GM19468 (cell line): ENCODE measurements around the gene ZMAT5.

ENCODE experiments used
- ATAC-seq: cut with Tn5 transposase; IDR thresholded peaks from one replicate; pipeline ENCODE4 v1.9.1; 2021; ENCODE audit warnings: mild to moderate bottlenecking, moderate library complexity, moderate number of reproducible peaks; ENCODE audit not compliant: unreplicated experiment; ENCODE audit errors: extremely low read depth

The ZMAT5 gene

DNA sequence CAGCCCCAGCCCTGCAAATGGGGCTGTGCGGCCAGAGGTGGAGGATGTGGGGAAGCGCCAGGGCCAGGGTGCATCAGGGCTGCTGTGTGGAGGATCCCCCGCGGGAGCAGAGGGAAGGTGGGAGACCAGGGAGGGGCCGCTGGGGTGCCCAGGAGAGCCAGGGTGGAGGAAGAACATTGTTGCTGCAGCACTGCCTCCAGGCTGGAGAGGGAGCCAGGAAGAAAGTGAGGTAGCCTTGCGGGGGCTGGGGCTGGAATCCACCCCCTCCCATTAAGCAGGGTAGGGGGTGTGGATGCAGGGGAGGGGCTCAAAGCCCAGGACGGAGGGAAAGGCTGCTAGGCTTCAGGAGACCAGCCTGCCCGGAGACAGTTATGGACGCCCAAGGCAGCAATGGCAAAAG is 32.0 kb downstream of the ZMAT5 start:
- no peak for ATAC-seq

DNA sequence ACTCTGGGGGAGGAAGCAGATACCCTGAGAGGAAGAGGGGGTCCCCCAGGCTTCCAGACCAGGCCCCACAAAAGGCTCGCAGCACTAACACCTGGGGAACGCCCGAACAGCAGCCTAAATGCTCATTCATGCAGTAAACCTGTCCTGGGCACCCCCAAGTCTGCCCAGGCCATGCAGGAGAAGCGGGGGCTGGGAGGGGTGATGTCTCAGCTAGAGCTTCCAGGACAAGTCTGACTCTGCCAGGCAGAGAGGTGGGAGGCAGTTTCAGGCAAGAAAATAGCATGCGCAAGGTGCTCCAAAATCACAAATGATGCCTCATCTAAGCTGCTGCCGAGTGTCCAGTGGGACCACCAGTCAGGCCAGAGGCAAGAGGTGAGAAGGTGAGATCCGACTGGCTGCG is 32.4 kb downstream of the ZMAT5 start:
- no peak for ATAC-seq

DNA sequence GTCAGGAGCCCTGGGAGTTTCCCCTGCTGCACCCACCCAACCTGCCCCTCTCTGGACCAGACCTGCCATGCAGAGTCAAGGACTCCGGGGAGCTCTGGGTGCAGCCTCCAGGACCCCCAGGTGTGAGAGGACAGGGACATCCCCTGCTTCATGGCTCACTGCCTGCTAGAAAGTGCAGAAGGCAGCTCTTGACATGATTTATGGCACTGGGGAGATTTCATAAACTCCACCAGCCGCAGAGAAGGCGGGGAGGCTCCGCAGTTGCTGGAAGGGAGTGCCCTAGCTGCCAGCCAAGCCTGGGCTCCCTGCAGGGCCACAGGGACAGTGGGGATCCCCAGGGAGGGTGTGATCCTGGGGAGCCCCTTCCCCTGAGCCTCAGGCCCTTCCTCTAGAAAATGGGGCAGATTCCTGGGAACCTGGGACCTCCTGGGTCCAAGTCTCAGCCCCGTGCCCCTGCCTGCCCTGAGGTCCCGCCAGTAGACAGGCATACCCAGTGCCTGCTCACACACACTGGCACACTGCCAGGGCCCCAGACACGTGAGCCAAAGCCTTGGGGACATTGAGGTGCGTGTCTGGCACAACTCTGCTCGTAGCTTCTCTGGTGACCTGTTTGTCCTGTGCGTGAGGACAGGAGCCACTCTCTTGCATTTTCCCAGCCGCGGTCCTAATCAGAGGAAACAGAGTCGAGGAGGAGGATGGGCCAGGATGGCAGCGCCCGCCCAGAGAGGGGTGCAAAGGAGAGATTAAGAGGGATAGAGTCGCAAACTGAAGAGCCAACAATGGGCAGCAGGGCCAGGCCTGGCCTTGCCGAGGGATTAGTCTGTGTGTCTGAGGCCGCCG is 33.2 kb downstream of the ZMAT5 start:
- no peak for ATAC-seq

DNA sequence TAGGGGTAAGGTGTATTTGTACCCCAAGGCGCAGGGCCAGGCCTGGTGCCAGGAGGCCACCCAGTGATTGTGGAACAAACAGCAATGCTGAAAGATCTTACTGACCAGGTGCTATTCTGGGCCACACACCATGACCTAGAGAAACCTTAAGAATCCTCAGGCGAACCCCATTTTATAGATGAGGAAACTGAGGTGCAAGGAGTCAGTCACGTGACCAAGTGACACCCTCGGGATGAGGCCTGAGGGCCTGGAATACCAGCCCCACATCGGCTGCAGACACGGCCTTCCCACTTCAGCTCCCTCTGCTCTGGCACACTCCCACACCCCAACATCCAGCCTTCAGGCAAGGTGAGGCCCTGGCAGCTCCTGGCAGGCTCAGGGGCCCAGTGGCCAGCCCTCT is 33.9 kb downstream of the ZMAT5 start:
- no peak for ATAC-seq

DNA sequence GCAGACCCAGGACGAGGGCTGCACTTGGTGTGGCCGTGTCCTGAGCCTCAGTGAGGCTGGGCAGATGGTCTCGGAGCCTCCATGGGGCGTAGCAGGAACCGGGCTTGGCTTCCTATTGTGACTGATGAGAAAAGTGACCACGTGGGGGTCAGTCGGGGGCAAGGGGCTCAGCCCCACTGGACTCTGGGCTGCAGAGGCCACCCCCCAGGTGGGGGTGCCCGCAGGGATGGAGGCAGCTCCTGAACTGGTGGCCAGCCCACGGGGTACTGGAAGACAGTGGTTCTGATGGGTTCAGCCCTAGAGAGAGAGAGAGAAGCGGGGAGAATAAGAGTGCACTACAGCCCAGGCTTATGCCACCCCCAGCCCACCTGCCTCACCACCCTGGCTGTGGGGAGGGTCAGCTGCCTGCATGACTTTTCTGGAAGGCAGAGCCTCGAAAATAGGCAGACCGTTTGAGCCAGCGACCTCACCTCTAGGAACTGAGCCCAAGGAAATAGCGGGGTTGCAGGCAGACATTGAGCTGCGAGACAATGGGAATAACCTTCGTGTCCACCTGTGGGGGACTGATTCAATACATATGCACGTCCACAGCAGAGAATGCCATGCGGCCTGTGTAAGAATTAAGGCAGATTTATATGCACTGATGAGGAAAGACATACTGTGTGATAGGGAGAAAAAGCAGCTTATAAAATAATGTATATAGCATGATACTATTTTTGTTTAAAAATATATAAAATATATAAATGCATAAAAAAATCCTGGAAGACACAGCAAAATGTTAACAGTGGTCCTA is 35.6 kb downstream of the ZMAT5 start:
- no peak for ATAC-seq

DNA sequence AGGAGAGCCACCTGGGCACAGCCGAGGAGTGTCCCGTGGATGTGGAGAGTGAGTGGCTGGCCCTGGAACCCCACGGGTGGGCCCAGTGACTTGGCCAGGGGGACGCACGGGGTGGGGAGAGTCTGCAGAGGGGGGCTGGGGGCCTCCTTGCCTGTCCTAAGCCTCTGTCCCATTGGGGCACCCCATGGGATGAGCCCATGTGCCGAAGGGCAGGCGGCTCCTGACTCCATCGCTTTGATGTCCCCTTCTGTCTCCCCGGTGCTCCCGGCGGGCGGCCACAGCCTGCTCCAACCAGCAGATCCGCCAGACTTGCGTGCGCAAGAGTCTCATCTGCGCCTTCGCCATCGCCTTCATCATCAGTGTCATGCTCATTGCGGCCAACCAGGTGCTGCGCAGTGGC is 37.6 kb downstream of the ZMAT5 start:
- no peak for ATAC-seq

DNA sequence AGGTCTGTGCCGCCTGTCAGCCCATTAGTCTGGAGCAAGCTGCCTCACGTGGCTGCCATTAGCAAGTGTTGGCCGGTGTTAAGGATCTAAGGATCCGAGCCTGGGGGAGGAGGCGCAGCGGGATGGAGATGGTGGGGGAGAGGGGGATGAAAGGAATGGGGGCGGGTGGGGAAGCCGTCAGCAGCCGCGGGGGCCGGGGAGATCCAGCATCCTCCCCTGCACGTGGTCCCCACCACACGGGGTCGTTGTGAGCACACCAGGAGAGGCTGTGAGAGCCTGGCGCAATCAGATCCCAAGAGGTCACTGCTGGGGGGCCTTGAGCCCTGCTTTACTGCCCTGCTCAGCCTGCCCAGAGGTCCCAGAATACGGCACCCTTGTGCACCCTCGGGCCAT is 39.7 kb downstream of the ZMAT5 start:
- ATAC-seq = no peak

DNA sequence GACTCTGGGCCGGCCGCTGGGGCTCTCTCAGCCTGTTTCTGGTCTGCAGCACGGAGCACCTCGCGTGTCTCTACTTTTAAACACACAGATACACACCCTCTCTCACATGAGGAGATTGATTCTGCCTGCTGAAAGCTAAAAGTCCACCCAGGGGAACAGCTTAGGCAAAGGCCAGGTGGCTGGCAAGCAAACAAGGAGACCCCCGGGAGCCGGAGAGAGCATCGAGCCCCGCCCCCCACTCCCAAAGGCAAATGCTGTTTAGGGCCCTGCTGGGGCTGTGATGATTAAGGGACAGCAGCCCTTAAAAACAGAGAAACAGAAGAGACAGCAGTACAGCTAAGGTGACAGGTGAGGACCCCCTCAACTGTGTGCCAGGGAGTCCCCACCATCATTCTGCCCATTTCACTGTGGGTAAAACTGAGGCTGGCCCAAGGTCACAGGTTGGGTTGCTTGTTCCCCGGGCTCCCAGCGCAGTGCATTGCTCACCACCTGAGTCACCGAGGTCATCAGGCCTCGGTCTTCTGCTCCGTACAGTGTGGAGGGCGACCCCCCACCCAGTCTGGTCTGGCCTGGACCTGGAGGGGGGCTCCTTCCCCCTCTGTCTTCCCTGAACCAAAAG is 40.2 kb downstream of the ZMAT5 start:
- no peak for ATAC-seq

DNA sequence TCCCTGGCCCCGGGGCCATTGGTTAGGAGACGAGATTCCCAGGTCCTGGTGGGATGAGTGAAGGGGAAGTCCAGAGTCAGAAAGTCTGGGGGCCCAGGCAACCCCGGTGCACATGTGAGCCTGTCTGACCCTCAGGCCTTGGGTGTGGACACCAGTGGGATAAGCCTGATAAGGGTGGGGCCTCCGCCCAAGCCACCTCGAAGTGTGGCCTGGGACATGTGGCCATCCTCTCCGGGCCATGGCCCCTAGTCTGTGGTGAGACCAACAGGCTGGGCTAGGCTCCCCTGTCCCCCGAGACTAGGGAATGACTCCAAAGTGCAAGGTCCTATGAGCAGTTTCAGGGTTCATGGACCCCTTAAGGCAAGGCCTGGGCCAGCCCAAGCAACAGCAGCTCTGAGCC is 40.7 kb downstream of the ZMAT5 start:
- no peak for ATAC-seq

DNA sequence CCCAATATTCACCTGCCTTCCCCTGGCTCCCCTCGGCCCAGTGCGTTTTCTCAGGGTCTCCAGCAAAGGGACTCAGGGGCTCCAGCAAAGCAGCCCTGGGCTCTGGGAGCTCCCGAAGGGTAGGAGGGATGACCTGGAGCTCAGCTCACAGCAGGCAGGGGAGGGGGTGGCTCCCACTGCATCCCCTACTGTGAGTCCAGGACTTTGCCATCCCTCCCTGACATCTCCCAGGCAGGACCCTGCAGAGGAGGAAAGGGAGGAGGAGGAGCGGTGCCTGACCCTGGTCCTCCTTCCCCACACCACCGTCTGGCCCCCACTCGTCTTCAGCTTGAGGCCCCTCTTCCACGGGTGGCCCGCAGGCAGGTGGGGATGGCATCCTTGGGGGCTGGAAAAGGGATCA is 42.0 kb downstream of the ZMAT5 start:
- ATAC-seq = no peak

DNA sequence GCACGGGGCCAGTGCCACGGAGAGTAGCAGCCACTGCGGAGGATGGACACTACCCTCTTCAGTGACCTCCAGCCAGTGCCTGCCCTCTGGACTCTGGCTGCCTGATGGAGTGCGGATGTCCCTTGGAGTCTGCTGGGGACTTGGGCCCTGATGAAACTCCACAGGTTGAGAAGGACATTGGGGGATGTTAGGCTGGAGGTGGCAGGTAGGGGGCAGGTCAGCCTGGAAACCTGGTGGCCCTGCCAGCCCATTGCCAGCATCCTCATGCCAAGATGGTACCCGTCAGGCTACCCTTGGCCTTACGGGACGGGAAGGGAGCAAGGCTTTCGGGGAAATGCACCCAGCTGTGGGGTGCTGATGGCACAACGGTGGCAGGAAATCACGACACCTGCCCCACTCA is 43.0 kb downstream of the ZMAT5 start:
- ATAC-seq = no peak

DNA sequence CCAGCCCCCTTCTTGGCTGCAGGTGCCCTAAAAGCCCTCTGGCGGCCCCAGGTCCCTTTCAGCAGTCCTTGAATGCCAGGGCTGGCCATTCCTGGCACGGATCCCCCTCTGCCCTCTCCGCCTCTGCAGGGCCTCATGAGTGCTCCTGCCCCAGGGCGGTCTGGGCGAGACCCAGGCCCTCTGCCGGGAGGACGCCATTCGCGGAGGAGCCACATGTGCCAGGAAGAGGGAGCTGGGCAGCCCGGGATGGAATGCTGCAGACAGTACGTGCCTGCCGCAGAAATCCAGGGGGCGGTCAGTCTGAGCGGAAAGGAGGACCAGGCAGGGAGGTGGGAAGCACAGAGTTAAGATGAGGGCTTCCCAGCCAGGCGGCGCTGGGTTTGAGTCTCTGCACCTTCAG is 44.2 kb downstream of the ZMAT5 start:
- no peak for ATAC-seq

DNA sequence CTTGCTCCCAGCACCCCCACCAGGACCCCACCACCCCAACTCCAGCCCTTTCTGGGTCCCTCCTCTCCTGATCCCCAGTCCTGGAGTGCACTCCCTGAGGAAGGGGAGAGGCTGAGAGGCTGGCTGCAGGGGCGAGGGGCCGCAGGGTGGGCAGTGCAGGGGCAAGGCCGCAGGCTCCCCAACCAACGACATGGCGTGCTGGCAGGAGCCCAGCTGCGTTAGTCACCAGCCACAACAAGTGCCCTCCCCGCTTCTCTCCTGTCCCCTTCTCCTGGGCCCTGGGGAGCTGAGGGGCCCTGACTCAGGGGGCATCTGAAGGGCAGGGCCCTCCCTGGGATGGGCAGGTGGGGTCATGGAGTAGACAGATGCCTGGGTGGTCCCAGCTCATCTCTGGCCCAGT is 44.7 kb downstream of the ZMAT5 start:
- no peak for ATAC-seq

DNA sequence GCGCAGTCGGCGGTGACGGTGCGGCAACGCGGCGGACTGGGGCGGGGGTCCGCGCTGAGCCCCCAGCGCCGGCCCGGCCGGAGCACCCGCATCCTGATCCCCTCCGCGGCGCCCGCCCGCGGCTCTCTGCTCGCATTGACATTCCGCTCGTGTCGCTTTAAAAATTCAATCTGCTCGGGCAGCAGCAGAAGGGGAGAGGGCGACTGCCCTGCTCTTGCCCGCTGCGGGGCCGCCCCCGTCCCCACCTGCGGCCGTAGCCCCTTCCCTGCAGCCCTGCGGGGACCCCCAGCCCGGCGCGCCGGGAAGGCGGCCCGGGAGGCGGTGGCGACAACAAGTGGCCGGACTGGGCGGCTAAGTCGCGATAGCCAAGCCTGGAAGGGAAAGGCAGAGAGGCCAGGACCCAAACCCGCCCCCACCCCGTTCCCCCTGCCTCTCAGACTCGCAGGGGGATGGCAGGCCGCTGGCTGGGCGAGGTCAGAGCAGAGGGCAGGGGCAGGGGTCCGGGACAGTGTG is 45.9 kb downstream of the ZMAT5 start:
- ATAC-seq = no peak

DNA sequence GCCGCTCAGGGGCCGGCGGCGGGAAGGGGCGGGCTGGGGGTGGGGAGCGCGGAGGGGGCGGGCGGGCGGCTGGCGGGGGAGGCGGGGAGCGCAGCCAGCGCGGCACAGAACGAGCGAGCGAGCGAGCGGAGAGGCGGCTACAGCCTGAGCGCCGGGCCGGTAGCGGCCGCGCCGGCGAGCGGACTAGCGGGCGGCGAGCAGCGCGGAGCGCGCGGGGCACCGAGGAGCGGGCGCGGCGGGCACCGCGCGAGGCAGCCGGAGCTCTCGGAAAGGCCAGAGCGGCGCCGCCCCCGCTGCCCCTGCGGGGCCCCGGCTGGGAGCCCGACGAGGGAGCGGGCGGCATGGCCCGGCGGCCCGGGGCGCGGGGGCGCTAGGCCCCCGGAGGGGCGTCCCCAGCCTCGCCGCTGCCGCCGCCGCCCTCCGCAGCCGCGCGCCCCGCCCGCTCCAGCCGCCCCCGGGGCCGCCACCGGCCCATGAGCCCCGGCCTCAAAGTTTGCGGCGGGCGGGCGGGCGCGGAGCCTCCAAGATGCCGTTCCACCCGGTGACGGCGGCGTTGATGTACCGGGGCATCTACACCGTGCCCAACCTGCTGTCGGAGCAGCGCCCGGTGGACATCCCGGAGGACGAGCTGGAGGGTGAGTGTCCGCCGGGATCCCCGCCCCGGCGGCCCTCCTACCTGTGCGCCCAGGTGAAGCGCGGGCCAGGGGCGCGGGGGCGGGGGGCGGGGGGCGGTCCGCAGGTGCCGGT is 46.7 kb downstream of the ZMAT5 start, which contains the start of gene CABP7:
TSS of gene CABP7 (plus strand) at position 105 of the 747 bp plus-strand sequence. CDS start at position 527, 422 bp downstream.
- ATAC-seq = no peak

DNA sequence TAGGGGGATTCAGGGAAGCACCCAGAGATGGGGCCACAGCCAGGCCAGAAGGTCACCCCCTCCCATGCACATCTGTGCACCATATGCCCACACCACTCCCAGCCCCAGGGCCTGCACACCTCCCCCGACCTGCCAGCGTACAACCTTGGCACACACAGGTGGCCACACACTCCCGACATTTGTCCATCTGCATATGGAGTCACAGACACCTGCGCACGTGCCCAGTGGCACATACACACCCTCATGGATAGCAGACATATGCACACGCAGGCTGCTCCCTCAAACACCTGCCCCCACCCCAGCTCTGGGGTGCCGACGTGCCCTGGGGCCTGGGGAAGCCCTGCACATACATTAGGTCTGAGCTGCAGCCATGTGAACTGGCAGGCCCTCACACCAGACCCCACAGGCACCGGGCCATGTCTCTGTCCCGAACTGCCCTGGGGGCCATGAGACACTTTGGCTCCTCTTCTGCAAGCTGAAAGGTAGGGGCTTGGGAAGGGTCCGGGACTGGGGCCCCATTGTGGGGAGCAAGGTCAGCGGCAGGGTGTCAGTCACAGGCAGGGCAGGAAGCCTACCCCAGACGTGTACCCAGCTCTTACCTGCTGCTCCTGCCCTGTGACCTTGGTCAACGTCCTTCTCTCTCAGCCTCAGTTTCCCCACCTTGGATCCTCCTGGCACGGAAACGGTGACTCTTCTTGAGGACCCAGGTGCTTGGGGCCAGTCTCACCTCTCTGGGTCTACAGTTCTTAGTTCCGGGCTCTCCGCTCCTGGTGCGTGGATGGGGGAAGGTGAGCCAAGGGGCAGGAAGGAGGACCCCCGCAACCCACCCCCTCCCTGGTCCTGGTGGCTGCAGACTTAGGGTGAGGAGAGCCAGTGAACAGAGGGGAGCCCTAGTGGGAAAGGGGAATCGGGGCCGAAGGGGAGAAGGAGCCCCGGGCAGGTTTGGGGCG is 47.6 kb downstream of the ZMAT5 start:
- no peak for ATAC-seq

DNA sequence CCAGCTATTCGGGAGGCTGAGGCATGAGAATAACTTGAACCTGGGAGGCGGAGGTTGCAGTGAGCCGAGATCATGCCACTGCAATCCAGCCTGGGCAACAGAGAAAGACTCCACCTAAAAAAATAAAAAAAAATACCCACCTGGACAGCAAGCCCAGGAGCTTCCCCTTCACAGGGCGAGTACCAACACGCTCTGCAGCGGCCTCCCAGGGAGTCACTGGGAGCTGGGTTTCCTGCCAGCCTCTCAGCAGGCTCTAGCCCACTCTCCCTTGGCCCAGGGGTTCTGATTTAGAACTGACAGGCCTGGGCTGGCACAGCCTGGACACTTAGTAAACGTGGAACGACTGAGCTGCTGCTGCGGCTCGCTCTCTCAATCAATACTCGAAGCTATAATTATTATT is 49.0 kb downstream of the ZMAT5 start:
- ATAC-seq = no peak

DNA sequence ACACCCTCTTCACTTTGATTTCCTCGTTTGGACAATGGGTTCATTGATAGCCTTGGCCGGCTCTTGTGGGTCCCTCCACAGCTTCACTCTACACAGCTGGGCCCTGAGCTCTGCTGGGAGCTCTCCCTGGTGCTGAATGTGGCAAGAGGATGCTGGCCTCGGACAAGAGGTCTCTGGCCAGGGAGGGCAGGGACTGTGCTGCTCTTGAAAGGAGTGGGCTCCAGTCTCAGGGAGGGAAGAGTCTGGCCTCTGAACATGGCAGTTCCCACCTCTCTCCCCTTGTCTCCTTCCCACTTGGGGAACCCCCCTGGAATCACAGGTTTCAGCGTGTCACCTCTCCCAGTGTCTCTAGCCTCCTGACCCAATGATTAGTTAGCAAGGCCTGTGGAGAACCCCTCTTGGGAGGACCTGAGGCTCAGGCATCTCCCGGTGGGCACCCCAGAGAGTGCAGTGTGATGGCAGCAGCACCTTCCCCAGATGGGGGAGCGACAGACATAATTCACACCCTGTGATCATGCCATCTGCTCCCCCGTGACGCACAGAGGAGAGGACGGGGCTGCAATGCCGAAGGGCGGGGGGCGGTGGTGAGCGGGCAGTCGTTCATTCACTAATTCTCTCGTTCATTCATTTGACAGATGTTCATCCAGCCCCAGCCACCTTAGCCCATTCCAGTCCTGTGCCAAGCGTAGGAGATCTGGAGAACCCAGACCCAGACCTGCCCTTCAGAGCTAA is 49.8 kb downstream of the ZMAT5 start:
- ATAC-seq = no peak
